IPS-18c (cell line): ENCODE data around the gene DSC1.
"Not testable (repeated sequence)": the region's sequence is repeated elsewhere in the genome, so short reads cannot be mapped to it uniquely, and the experiment has no call there.

Source experiments
- H3K4me3 ChIP-seq: 2 replicates; pipeline ENCODE4 v1.7.0; 2013; ENCODE audit warnings: low read depth, mild to moderate bottlenecking, low read length, moderate library complexity; ENCODE audit not compliant: insufficient read depth
- H3K9me3 ChIP-seq: one replicate; pipeline ENCODE4 v1.6.1; 2013; ENCODE audit warnings: mild to moderate bottlenecking, low read length, moderate library complexity; ENCODE audit not compliant: control insufficient read depth, insufficient read depth

Gene DSC1

GRCh38 chr18:31134988-31135529, 27.6 kb downstream of the DSC1 start:
- Histone ChIP-seq H3K4me3 (no peak overlapping the region), H3K9me3 (no peaks in the 10 kb centered on the region)

- H3K9me3 ChIP-seq, result no peaks in the 10 kb centered on the region
- no peak overlapping the region for H3K4me3 ChIP-seq
These were observed 33.1 kb downstream of the DSC1 start for GRCh38 chr18:31129398-31130115.

- Histone ChIP-seq H3K4me3 (no peak overlapping the region), H3K9me3 (no peaks in the 10 kb centered on the region)
These were observed 36.8 kb downstream of the DSC1 start for GRCh38 chr18:31125878-31126277.

GRCh38 chr18:31123125-31123524, 39.5 kb downstream of the DSC1 start:
- not testable (repeated sequence) for H3K4me3 ChIP-seq, H3K9me3 ChIP-seq

GRCh38 chr18:31120594-31120993, 42.1 kb downstream of the DSC1 start:
- Histone ChIP-seq H3K4me3 (no peak overlapping the region), H3K9me3 (no peaks in the 10 kb centered on the region)

GRCh38 chr18:31116853-31117595, 45.6 kb downstream of the DSC1 start:
- H3K4me3 ChIP-seq, result no peak overlapping the region
- H3K9me3 ChIP-seq, result no peaks in the 10 kb centered on the region

GRCh38 chr18:31112804-31113203, 49.9 kb downstream of the DSC1 start:
- no peaks in the 10 kb centered on the region for H3K9me3 ChIP-seq

GRCh38 chr18:31105733-31106132, 56.9 kb downstream of the DSC1 start:
- Histone ChIP-seq H3K9me3 (no peaks in the 10 kb centered on the region), H3K4me3 (no peak overlapping the region)

More at GRCh38 chr18:31112804-31113203, 49.9 kb downstream of the DSC1 start:
- no peak overlapping the region for H3K4me3 ChIP-seq

- no peaks in the 10 kb centered on the region for H3K9me3 ChIP-seq
- no peak overlapping the region for H3K4me3 ChIP-seq
These were observed 58.2 kb downstream of the DSC1 start for GRCh38 chr18:31104444-31104843.

- H3K9me3 ChIP-seq, result no peaks in the 10 kb centered on the region
These were observed 59.2 kb downstream of the DSC1 start for GRCh38 chr18:31103423-31103822.

GRCh38 chr18:31102941-31103340, 59.7 kb downstream of the DSC1 start:
- Histone ChIP-seq H3K4me3 (no peak overlapping the region), H3K9me3 (no peaks in the 10 kb centered on the region)

More at GRCh38 chr18:31103423-31103822, 59.2 kb downstream of the DSC1 start:
- no peak overlapping the region for H3K4me3 ChIP-seq

GRCh38 chr18:31102025-31102684, 60.5 kb downstream of the DSC1 start, which contains the start of gene DSC2:
TSS of gene DSC2 (minus strand) at chr18:31102421. CDS start at chr18:31101971, 450 bp downstream.
- Histone ChIP-seq H3K9me3 (no peaks in the 10 kb centered on the region), H3K4me3 (peak within 1 kb of the TSS; percentile 76)

GRCh38 chr18:31101183-31102024, 61.3 kb downstream of the DSC1 start:
- Histone ChIP-seq H3K4me3 (peak overlapping the region; percentile 76), H3K9me3 (no peaks in the 10 kb centered on the region)

GRCh38 chr18:31100436-31101182, 62.0 kb downstream of the DSC1 start:
- H3K9me3 ChIP-seq, result no peaks in the 10 kb centered on the region
- H3K4me3 ChIP-seq, result peak overlapping the region; percentile 76

- Histone ChIP-seq H3K4me3 (no peak overlapping the region; the same call in 1 of the 2 replicates), H3K9me3 (no peaks in the 10 kb centered on the region)
These were observed 63.0 kb downstream of the DSC1 start for GRCh38 chr18:31099450-31100230.
